ENCODE results near the gene ARHGAP20. TPM values are rescaled to one million over a fixed set of nuclear protein-coding genes. Genes with fewer than 3 reads are reported as not detected.

The ARHGAP20 gene
- total RNA-seq, 1 experiment from 2014 or later: 2.2 TPM

GRCh38 chr11:110566577-110566976 is 145.7 kb downstream of the ARHGAP20 start:
- Histone ChIP-seq H3K27me3 (replicated peaks) (no peaks in the 10 kb centered on the region), H3K4me1 (replicated peaks) (no peaks in the 10 kb centered on the region), H3K27ac (no peak overlapping the region), H3K36me3 (no peaks in the 10 kb centered on the region), H3K4me3 (no peak overlapping the region), H3K9me3 (replicated peaks) (no peaks in the 10 kb centered on the region)
- DNase-seq (ENCODE audit: low read depth in 1 of 2, low spot score in 2 of 2): no peak

- H3K9me3 ChIP-seq (replicated peaks): no peaks in the 10 kb centered on the region
- no peaks in the 10 kb centered on the region for H3K36me3 ChIP-seq
- H3K4me3 ChIP-seq: no peak overlapping the region
- H3K4me1 ChIP-seq (replicated peaks): no peaks in the 10 kb centered on the region
- no peak for DNase-seq (ENCODE audit: low read depth in 1 of 2, low spot score in 2 of 2)
- H3K27me3 ChIP-seq (replicated peaks): no peaks in the 10 kb centered on the region
- no peak overlapping the region for H3K27ac ChIP-seq
These were observed 146.6 kb downstream of the ARHGAP20 start for GRCh38 chr11:110565357-110566336.

GRCh38 chr11:110564676-110565356 is 147.4 kb downstream of the ARHGAP20 start:
- Histone ChIP-seq H3K4me1 (replicated peaks) (no peaks in the 10 kb centered on the region), H3K4me3 (no peak overlapping the region), H3K9me3 (replicated peaks) (no peaks in the 10 kb centered on the region), H3K27ac (no peak overlapping the region), H3K36me3 (no peaks in the 10 kb centered on the region), H3K27me3 (replicated peaks) (no peaks in the 10 kb centered on the region)
- DNase-seq (ENCODE audit: low read depth in 1 of 2, low spot score in 2 of 2): no peak

GRCh38 chr11:110544779-110545178 is 167.5 kb downstream of the ARHGAP20 start:
- Histone ChIP-seq H3K27me3 (replicated peaks) (no peaks in the 10 kb centered on the region), H3K4me3 (no peak overlapping the region), H3K36me3 (no peaks in the 10 kb centered on the region), H3K27ac (no peak overlapping the region), H3K4me1 (replicated peaks) (no peaks in the 10 kb centered on the region), H3K9me3 (replicated peaks) (no peaks in the 10 kb centered on the region)
- no peak for DNase-seq (ENCODE audit: low read depth in 1 of 2, low spot score in 2 of 2)

GRCh38 chr11:110538154-110538553 is 174.1 kb downstream of the ARHGAP20 start:
- no peaks in the 10 kb centered on the region for H3K4me1 ChIP-seq (replicated peaks)

GRCh38 chr11:110530900-110531741 is 181.1 kb downstream of the ARHGAP20 start:
- DNase-seq (ENCODE audit: low read depth in 1 of 2, low spot score in 2 of 2): no peak
- Histone ChIP-seq H3K27me3 (replicated peaks) (no peaks in the 10 kb centered on the region), H3K4me3 (no peak overlapping the region), H3K36me3 (no peaks in the 10 kb centered on the region), H3K27ac (no peak overlapping the region), H3K4me1 (replicated peaks) (no peaks in the 10 kb centered on the region), H3K9me3 (replicated peaks) (no peaks in the 10 kb centered on the region)

More at GRCh38 chr11:110538154-110538553, 174.1 kb downstream of the ARHGAP20 start:
- H3K27me3 ChIP-seq (replicated peaks): no peaks in the 10 kb centered on the region
- H3K36me3 ChIP-seq: no peaks in the 10 kb centered on the region
- H3K9me3 ChIP-seq (replicated peaks): no peaks in the 10 kb centered on the region
- DNase-seq (ENCODE audit: low read depth in 1 of 2, low spot score in 2 of 2): no peak
- no peak overlapping the region for H3K4me3 ChIP-seq
- H3K27ac ChIP-seq: no peak overlapping the region

- Histone ChIP-seq H3K27ac (no peak overlapping the region), H3K4me3 (no peak overlapping the region), H3K27me3 (replicated peaks) (no peaks in the 10 kb centered on the region), H3K4me1 (replicated peaks) (peaks cover 4% of the 10 kb centered on the region), H3K36me3 (no peaks in the 10 kb centered on the region), H3K9me3 (replicated peaks) (no peaks in the 10 kb centered on the region)
- DNase-seq (ENCODE audit: low read depth in 1 of 2, low spot score in 2 of 2): no peak
These were observed 183.2 kb downstream of the ARHGAP20 start for GRCh38 chr11:110529043-110529442.

- no peaks in the 10 kb centered on the region for H3K9me3 ChIP-seq (replicated peaks)
These were observed 185.1 kb downstream of the ARHGAP20 start for GRCh38 chr11:110527146-110527545.

More at GRCh38 chr11:110527146-110527545, 185.1 kb downstream of the ARHGAP20 start:
- no peak overlapping the region for H3K27ac ChIP-seq
- no peak for DNase-seq (ENCODE audit: low read depth in 1 of 2, low spot score in 2 of 2)
- no peaks in the 10 kb centered on the region for H3K27me3 ChIP-seq (replicated peaks)
- peaks cover 5% of the 10 kb centered on the region for H3K4me1 ChIP-seq (replicated peaks)
- H3K4me3 ChIP-seq: no peak overlapping the region
- H3K36me3 ChIP-seq: no peaks in the 10 kb centered on the region
